ENCODE data around the gene RADIL. TPM values are rescaled to one million over a fixed set of nuclear protein-coding genes. Genes with fewer than 3 reads are reported as not detected.

Gene RADIL
- total RNA-seq, 1 experiment from 2014 or later, result not detected

DNA sequence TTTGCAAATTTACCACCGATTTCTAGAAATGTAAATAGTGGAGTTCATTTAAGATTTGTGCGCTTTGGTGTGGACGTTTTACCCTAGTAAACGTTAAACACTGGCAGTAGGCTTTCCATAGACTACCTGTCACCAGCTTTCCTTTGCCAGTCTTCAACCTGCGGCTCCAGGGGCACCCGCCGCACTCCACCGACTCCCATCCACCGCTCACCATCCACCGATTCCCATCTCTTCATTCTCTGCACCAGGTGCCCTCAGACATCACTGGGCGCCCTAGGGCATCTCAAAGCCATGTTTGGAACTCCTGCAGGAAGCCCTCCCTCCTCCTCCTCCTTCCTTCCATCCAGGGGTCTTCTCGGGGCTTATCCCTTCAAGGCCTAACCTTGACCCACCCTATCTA, 109.5 kb downstream of the RADIL start:
- H3K4me1 Mint-ChIP-seq (ENCODE audit: insufficient read depth, unreplicated experiment), result peaks cover 15% of the 10 kb centered on the region
- intact Hi-C loops (cut with micrococcal nuclease), result no loop called here
- ChIA-PET POLR2A (interaction anchor here (1.1 to 4.4 kb wide), 4 partner anchors 28 to 141 kb away, joined by 5 to 60 read pairs (median 29); partner anchors contain the start of gene FOXK1), CTCF (interaction anchor here (0.5 to 1.9 kb wide), 5 partner anchors 16 to 320 kb away, joined by 3 to 5 read pairs (median 3); no protein-coding TSS in a partner anchor)
- H3K9me3 Mint-ChIP-seq (ENCODE audit: unreplicated experiment), result no peaks in the 10 kb centered on the region
- TF ChIP-seq, protein P1, sequence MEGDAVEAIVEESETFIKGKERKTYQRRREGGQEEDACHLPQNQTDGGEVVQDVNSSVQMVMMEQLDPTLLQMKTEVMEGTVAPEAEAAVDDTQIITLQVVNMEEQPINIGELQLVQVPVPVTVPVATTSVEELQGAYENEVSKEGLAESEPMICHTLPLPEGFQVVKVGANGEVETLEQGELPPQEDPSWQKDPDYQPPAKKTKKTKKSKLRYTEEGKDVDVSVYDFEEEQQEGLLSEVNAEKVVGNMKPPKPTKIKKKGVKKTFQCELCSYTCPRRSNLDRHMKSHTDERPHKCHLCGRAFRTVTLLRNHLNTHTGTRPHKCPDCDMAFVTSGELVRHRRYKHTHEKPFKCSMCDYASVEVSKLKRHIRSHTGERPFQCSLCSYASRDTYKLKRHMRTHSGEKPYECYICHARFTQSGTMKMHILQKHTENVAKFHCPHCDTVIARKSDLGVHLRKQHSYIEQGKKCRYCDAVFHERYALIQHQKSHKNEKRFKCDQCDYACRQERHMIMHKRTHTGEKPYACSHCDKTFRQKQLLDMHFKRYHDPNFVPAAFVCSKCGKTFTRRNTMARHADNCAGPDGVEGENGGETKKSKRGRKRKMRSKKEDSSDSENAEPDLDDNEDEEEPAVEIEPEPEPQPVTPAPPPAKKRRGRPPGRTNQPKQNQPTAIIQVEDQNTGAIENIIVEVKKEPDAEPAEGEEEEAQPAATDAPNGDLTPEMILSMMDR (IDR thresholded peaks at IDR 0.05; ENCODE audit: unreplicated experiment), result no peak
- no TSS peak for BruUV-seq (replicated peaks)
- DNase-seq (ENCODE audit: unreplicated experiment), result no peak
- peak overlapping the region; percentile 98 for H3K27ac Mint-ChIP-seq (ENCODE audit: low read depth, unreplicated experiment)
- peak overlapping the region; percentile 99 for H3K4me3 Mint-ChIP-seq (ENCODE audit: unreplicated experiment)
- H3K27me3 Mint-ChIP-seq (ENCODE audit: insufficient read depth, unreplicated experiment), result no peaks in the 10 kb centered on the region
- peaks cover 17% of the 10 kb centered on the region for H3K36me3 Mint-ChIP-seq (ENCODE audit: insufficient read depth, unreplicated experiment)

DNA sequence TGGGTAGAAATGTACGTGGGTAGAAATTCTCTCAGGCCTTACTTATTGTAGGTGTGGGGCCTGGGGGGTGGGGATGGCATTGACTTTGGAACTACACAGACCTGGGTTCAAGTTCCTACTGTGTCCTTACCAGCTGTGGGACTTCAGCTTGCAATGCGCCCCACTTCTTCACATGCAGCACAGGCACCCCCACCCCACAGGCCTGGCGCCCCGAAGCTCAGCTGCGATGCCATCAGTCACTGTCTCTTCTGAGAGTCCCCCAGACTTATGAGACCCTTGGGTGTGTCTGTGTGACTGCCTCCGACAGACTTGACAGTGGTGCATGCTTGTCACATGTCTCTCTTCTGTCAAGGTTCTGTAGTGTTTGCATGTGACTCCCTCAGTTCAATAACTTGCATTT, 111.2 kb downstream of the RADIL start:
- BruUV-seq (replicated peaks), result no TSS peak
- peaks cover 9% of the 10 kb centered on the region for H3K4me1 Mint-ChIP-seq (ENCODE audit: insufficient read depth, unreplicated experiment)
- peaks cover 26% of the 10 kb centered on the region for H3K36me3 Mint-ChIP-seq (ENCODE audit: insufficient read depth, unreplicated experiment)
- ChIA-PET POLR2A (interaction anchor here (0.5 kb wide), 1 partner anchor 1456 kb away, joined by 3 read pairs; no protein-coding TSS in a partner anchor), CTCF (interaction anchor here (1.9 kb wide), 1 partner anchor 18 kb away, joined by 5 read pairs; no protein-coding TSS in a partner anchor)
- no peak overlapping the region for H3K27ac Mint-ChIP-seq (ENCODE audit: low read depth, unreplicated experiment)
- intact Hi-C loops (cut with micrococcal nuclease), result no loop called here
- DNase-seq (ENCODE audit: unreplicated experiment), result no peak
- H3K27me3 Mint-ChIP-seq (ENCODE audit: insufficient read depth, unreplicated experiment), result no peaks in the 10 kb centered on the region
- no peaks in the 10 kb centered on the region for H3K9me3 Mint-ChIP-seq (ENCODE audit: unreplicated experiment)
- no peak overlapping the region for H3K4me3 Mint-ChIP-seq (ENCODE audit: unreplicated experiment)
- TF ChIP-seq, protein P1 (IDR thresholded peaks at IDR 0.05; ENCODE audit: unreplicated experiment), result no peak

DNA sequence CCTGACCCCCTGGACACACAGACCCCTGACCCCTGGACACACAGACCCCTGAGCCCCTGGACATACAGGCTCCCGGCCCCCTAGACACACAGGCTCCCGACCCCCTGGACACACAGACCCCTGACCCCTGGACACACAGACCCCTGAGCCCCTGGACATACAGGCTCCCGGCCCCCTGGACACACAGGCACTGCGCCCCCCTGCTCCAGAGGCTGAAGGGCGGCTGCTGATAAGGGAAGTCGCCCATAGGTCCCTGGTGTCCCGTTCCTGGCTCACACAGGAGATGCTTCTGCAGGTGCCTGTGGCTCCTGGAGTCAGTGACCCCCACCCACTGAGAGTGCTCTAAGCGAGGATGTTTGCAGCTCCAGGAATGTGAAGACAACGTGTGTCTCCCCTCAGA, 111.8 kb downstream of the RADIL start:
- peaks cover 32% of the 10 kb centered on the region for H3K36me3 Mint-ChIP-seq (ENCODE audit: insufficient read depth, unreplicated experiment)

DNA sequence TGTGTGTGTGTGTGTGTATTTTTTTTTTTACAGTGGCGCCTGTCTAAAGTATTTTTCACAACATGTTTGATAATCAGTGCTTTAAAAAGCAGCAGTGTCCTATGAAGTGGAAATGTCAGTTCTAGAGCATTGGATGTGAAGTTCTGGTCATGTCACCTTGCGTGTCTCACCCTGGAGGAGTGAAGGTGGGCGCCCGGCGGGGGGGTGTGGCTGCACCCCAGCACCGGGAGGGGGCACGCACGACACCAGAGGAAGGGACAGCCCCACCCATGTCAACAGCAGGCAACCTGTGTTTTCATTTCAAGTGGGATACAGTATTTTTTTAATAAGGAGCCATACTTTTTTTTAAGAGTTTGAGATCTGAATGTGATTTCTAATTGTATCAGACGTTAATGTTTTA, 112.6 kb downstream of the RADIL start:
- CTCF ChIA-PET, result no interaction called here
- Mint-ChIP-seq H3K9me3 (ENCODE audit: unreplicated experiment) (no peaks in the 10 kb centered on the region), H3K4me1 (ENCODE audit: insufficient read depth, unreplicated experiment) (peaks cover 9% of the 10 kb centered on the region), H3K27ac (ENCODE audit: low read depth, unreplicated experiment) (no peak overlapping the region), H3K27me3 (ENCODE audit: insufficient read depth, unreplicated experiment) (no peaks in the 10 kb centered on the region), H3K36me3 (ENCODE audit: insufficient read depth, unreplicated experiment) (peaks cover 40% of the 10 kb centered on the region), H3K4me3 (ENCODE audit: unreplicated experiment) (no peak overlapping the region)
- DNase-seq (ENCODE audit: unreplicated experiment), result no peak
- no TSS peak for BruUV-seq (replicated peaks)
- intact Hi-C loops (cut with micrococcal nuclease), result no loop called here
- TF ChIP-seq, protein P1 (IDR thresholded peaks at IDR 0.05; ENCODE audit: unreplicated experiment), result no peak
- POLR2A ChIA-PET, result interaction anchor here (1.0 kb wide), 1 partner anchor 56 kb away, joined by 3 read pairs; no protein-coding TSS in a partner anchor

More for the DNA sequence above, 111.8 kb downstream of the RADIL start:
- no peak for DNase-seq (ENCODE audit: unreplicated experiment)
- Mint-ChIP-seq H3K27ac (ENCODE audit: low read depth, unreplicated experiment) (no peak overlapping the region), H3K4me1 (ENCODE audit: insufficient read depth, unreplicated experiment) (peaks cover 9% of the 10 kb centered on the region), H3K4me3 (ENCODE audit: unreplicated experiment) (no peak overlapping the region), H3K9me3 (ENCODE audit: unreplicated experiment) (no peaks in the 10 kb centered on the region), H3K27me3 (ENCODE audit: insufficient read depth, unreplicated experiment) (no peaks in the 10 kb centered on the region)
- CTCF ChIA-PET, result no interaction called here
- POLR2A ChIA-PET, result interaction anchor here (1.0 kb wide), 1 partner anchor 57 kb away, joined by 3 read pairs; no protein-coding TSS in a partner anchor
- intact Hi-C loops (cut with micrococcal nuclease), result no loop called here
- no TSS peak for BruUV-seq (replicated peaks)
- TF ChIP-seq, protein P1 (IDR thresholded peaks at IDR 0.05; ENCODE audit: unreplicated experiment), result no peak

Data from MCF 10A (cell line).